ENCODE measurements around the gene B3GALT6.

- TF ChIP-seq EZH2 (IDR thresholded peaks at IDR 0.05; ENCODE audit: insufficient read depth, poor library complexity, severe bottlenecking) = no peak
- TF ChIP-seq EZH2phosphoT487 (IDR thresholded peaks at IDR 0.05; ENCODE audit: insufficient read depth, low read depth) = no peak
Measured at GRCh38 chr1:1259119-1259488, 27.1 kb downstream of the B3GALT6 start.
